Ectodermal cell (in vitro differentiated cells): ENCODE measurements around the gene SMAD2.

ENCODE experiments used
- H3K27ac ChIP-seq: 2 replicates; pipeline ENCODE4 v1.7.0; 2013; ENCODE audit warnings: mild to moderate bottlenecking, low read depth, low read length; ENCODE audit not compliant: insufficient read depth, poor library complexity, severe bottlenecking
- H3K27me3 ChIP-seq: 2 replicates; pipeline ENCODE4 v1.7.0; 2013; ENCODE audit warnings: mild to moderate bottlenecking, low read length; ENCODE audit not compliant: insufficient read depth, control insufficient read depth, poor library complexity, severe bottlenecking
- H3K36me3 ChIP-seq: one replicate; pipeline ENCODE4 v1.7.0; 2013; ENCODE audit warnings: low read length; ENCODE audit not compliant: control insufficient read depth, insufficient read depth
- H3K4me1 ChIP-seq: one replicate; pipeline ENCODE4 v1.7.0; 2013; ENCODE audit warnings: low read length; ENCODE audit not compliant: control insufficient read depth, insufficient read depth
- H3K4me3 ChIP-seq: 2 replicates; pipeline ENCODE4 v1.7.0; 2013; ENCODE audit warnings: low read depth, low read length, control low read depth; ENCODE audit not compliant: insufficient read depth
- H3K9me3 ChIP-seq: 2 replicates; pipeline ENCODE4 v1.7.0; 2013; ENCODE audit warnings: mild to moderate bottlenecking, low read length, moderate library complexity; ENCODE audit not compliant: control insufficient read depth
- WGBS, 2 experiments: methylation state at CpG; one replicate each; pipeline ENCODE4 v1.1.7; 2013; ENCODE audit warnings: missing lambda C conversion rate in 2 of 2; 5-methylcytosine and 5-hydroxymethylcytosine counted together

The SMAD2 gene

DNA sequence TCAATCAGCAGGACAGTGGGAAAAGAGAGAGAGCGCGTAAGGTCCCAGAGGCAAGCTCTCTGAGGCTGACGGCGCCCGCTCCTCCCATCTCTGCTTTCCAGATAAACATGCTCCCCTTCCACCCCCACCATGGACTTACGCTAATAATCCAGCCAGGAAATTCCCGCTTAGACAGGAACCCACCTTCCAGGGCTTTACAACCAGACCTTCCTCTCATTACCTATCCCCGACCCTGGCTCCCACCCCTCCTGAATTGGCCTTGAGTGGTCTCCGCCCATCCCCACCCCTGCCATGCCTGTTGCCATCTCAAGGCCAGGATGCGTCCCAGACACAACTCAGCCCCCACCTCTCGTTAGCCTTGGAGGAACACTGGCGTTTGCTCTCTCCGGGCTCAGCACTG, 131.1 kb downstream of the SMAD2 start:
- Histone ChIP-seq H3K27ac (no peak overlapping the region), H3K4me1 (no peaks in the 10 kb centered on the region), H3K4me3 (no peak overlapping the region), H3K9me3 (no peaks in the 10 kb centered on the region), H3K36me3 (no peaks in the 10 kb centered on the region), H3K27me3 (no peaks in the 10 kb centered on the region)
- 90 to 92% methylated on average over 13 of the region's 13 CpGs for WGBS, 2 experiments

DNA sequence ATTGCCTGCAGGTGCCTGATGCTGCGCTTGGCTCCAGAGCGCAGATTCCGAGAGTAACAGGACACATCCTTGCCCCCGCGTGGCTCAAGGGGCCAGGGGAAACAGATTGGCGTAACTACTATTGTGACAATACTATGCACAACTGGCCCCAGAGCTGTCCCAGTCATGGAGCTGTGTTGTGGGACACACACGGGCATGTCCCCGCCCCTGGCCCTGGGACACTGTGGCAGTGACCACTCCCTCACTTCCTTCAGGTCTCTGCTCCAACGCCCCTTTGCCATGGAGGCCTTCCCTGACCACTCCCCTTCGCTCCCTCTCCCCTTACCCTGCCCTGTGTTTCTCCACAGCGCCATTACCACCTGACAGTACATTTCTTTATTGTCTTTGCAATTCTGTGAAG, 132.1 kb downstream of the SMAD2 start:
- H3K27me3 ChIP-seq, result no peaks in the 10 kb centered on the region
- no peak overlapping the region for H3K4me3 ChIP-seq
- no peaks in the 10 kb centered on the region for H3K9me3 ChIP-seq
- WGBS, 2 experiments, result 82 to 87% methylated on average over 11 of the region's 11 CpGs
- H3K36me3 ChIP-seq, result no peaks in the 10 kb centered on the region
- H3K4me1 ChIP-seq, result no peaks in the 10 kb centered on the region
- no peak overlapping the region for H3K27ac ChIP-seq

DNA sequence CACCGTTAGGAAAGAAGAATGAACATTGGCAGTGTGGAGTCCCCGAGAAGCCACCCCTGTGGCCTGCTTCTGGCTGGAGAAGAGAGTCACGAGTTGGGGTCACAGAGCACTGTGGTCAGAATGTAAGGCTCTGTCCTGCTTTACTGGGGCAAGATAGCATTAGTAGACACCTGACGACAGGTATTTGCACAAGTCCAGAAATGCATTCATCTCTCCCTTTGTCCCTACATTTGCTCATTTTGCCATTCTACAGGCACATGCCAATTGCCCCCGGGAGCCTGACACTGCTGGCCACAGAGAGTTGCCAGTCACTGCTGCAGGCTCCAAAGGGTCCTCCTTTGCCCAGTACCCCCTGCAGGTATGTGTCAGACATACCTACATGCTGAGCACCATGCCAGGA, 133.3 kb downstream of the SMAD2 start:
- Histone ChIP-seq H3K27ac (no peak overlapping the region), H3K4me3 (no peak overlapping the region), H3K9me3 (no peaks in the 10 kb centered on the region), H3K4me1 (no peaks in the 10 kb centered on the region), H3K36me3 (no peaks in the 10 kb centered on the region), H3K27me3 (no peaks in the 10 kb centered on the region)
- 93 to 94% methylated on average over 5 of the region's 5 CpGs for WGBS, 2 experiments

DNA sequence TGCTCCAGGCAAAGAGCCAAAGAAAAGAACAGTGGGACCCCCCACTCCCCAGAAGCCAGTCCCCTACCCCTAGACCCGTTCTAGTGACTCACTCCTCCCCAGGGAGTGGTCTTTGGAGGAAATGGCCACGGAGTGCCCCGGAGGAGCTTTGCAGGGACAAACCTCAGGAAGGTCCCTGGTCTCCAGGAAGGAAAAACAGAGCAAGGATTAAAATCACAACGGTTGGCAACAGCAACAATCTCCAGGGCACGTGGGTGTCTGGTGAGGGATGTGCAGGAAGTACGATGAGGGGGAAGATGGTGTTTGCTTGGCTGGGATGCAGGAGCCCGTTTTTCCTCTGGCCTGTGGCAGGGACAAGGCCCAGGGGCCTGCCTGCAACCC, 135.0 kb downstream of the SMAD2 start:
- no peaks in the 10 kb centered on the region for H3K36me3 ChIP-seq
- no peaks in the 10 kb centered on the region for H3K27me3 ChIP-seq
- no peak overlapping the region for H3K27ac ChIP-seq
- WGBS, 2 experiments, result 76 to 79% methylated on average over 7 of the region's 7 CpGs
- no peaks in the 10 kb centered on the region for H3K9me3 ChIP-seq
- H3K4me3 ChIP-seq, result no peak overlapping the region
- H3K4me1 ChIP-seq, result no peaks in the 10 kb centered on the region

DNA sequence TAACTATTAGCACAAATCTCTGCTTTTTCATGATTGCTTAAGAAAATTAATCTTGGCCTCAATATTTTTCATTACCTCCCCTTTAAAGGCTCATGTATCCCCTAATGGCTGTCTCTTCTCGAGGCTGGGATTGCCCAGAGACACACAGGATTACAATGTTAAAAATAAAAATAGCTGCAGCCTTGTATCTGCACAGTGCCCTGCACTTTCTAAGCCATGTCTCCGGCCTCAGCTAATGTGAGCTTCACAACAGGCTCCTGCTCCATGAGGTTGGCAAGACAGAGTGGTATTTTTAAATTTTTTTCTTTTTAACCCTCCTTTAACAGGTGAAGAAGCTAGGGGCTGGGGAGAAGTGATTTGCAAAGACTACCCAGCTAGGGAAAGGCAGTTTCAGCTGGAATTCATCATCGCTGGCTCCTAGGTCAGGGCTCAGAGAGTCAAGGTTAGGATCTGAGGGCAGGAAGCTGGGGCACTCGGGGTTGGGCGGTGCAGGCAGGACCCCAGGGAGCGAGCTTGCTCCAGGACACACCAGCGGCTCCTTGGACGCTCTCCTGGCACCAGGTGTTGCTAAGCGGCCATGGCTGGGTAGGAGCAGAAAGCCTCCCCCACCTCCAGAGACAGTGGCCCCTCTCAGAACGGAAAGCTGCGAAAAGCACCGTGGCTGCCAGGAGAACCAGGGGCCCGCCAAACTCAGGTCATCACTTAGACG, 135.6 kb downstream of the SMAD2 start:
- WGBS, 2 experiments, result 78 to 82% methylated on average over 14 of the region's 14 CpGs
- Histone ChIP-seq H3K4me3 (no peak overlapping the region), H3K27me3 (no peaks in the 10 kb centered on the region), H3K9me3 (no peaks in the 10 kb centered on the region), H3K27ac (no peak overlapping the region), H3K4me1 (no peaks in the 10 kb centered on the region), H3K36me3 (no peaks in the 10 kb centered on the region)

GRCh38 chr18:47793609-47794008, 136.8 kb downstream of the SMAD2 start:
- Histone ChIP-seq H3K27me3 (no peaks in the 10 kb centered on the region), H3K9me3 (no peaks in the 10 kb centered on the region), H3K4me3 (no peak overlapping the region), H3K4me1 (no peaks in the 10 kb centered on the region), H3K27ac (no peak overlapping the region), H3K36me3 (no peaks in the 10 kb centered on the region)
- WGBS, 2 experiments, result 93 to 95% methylated on average over 7 of the region's 7 CpGs

GRCh38 chr18:47791461-47791985, 138.9 kb downstream of the SMAD2 start:
- no peaks in the 10 kb centered on the region for H3K9me3 ChIP-seq
- no peaks in the 10 kb centered on the region for H3K36me3 ChIP-seq
- H3K4me3 ChIP-seq, result no peak overlapping the region
- no peaks in the 10 kb centered on the region for H3K27me3 ChIP-seq
- 91 to 92% methylated on average over 4 of the region's 4 CpGs for WGBS, 2 experiments
- no peak overlapping the region for H3K27ac ChIP-seq
- no peaks in the 10 kb centered on the region for H3K4me1 ChIP-seq

GRCh38 chr18:47790036-47790435, 140.4 kb downstream of the SMAD2 start:
- Histone ChIP-seq H3K27ac (no peak overlapping the region), H3K9me3 (no peaks in the 10 kb centered on the region), H3K27me3 (no peaks in the 10 kb centered on the region), H3K4me1 (no peaks in the 10 kb centered on the region), H3K4me3 (no peak overlapping the region), H3K36me3 (no peaks in the 10 kb centered on the region)
- WGBS, 2 experiments, result 92 to 93% methylated on average over 1 to 2 of the region's 2 CpGs

DNA sequence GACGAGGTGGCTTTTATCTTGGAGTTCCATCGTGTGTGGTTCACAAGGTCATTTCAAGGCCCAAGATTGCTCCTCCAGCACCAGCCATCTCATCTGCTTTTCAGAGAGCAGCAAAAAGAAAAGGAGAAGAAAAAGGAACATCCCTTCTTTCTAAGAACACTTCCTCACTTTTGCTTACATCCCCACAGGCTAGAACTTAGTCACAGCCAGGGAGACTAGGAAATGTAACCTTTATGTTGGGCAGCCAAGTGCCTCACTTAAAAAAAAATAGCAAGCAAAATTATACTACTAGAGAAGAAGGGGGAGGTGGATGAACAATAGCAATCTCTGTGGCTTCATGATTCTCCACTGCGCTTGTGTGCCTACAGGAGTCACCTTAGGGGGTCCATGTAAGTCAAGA, 141.8 kb downstream of the SMAD2 start:
- Histone ChIP-seq H3K27me3 (no peaks in the 10 kb centered on the region), H3K4me3 (no peak overlapping the region), H3K9me3 (peaks cover 2% of the 10 kb centered on the region), H3K4me1 (no peaks in the 10 kb centered on the region), H3K36me3 (no peaks in the 10 kb centered on the region), H3K27ac (no peak overlapping the region)
- 93 to 94% methylated on average over 3 of the region's 3 CpGs for WGBS, 2 experiments

- Histone ChIP-seq H3K36me3 (no peaks in the 10 kb centered on the region), H3K4me3 (no peak overlapping the region), H3K27me3 (no peaks in the 10 kb centered on the region), H3K4me1 (no peaks in the 10 kb centered on the region), H3K27ac (no peak overlapping the region), H3K9me3 (peaks cover 2% of the 10 kb centered on the region)
- WGBS, 2 experiments, result 88 to 90% methylated on average over 3 of the region's 3 CpGs
These were observed 148.9 kb downstream of the SMAD2 start for GRCh38 chr18:47781561-47781960.
